B cell (primary cell): ENCODE measurements around the gene UHRF2. TPM values are rescaled to one million over a fixed set of nuclear protein-coding genes. Genes with fewer than 3 reads are reported as not detected.
"Not testable (repeated sequence)": the region's sequence is repeated elsewhere in the genome, so short reads cannot be mapped to it uniquely, and the experiment has no call there.

Source experiments
- ATAC-seq: fragments of 200-7000 bp; cut with Tn5 transposase; one replicate; pipeline ENCODE4 v1.10.0; 2021; ENCODE audit warnings: low read depth, mild to moderate bottlenecking, moderate number of reproducible peaks, moderate library complexity
- CTCF ChIA-PET: fragments of 350-600 bp; sonication (Branson Sonifier 250); formaldehyde crosslinking; loops from one replicate; lab custom pipeline; 2021; ENCODE audit warnings: antibody characterized with exemption, inconsistent platforms; lab: Charles Lee
- POLR2A ChIA-PET: fragments of 350-600 bp; sonication (Branson Sonifier 250); formaldehyde crosslinking; loops from one replicate; lab custom pipeline; 2021; ENCODE audit warnings: antibody characterized with exemption; lab: Charles Lee
- DNase-seq: peaks from one replicate; pipeline ENCODE4 v3.0.0; 2013
- H2AFZ ChIP-seq: 2 replicates; pipeline ENCODE4 v1.6.1; 2012; ENCODE audit warnings: mild to moderate bottlenecking, low read depth, low read length; ENCODE audit not compliant: insufficient read depth, poor library complexity, severe bottlenecking
- H3K27ac ChIP-seq, 2 donors: 1 replicate in 1 of 2; 2 replicates in 1 of 2; pipeline ENCODE4 v1.5.1; 2012 to 2013; ENCODE audit warnings: low read length in 2 of 2, mild to moderate bottlenecking in 2 of 2, moderate library complexity in 1 of 2
- H3K27me3 ChIP-seq, 4 experiments: fragments of 200-600 bp in 1 of 4; sonication (generic) in 1 of 4; replicated peaks in 1 of 4; 1 replicate in 2 of 4; 2 replicates in 2 of 4; pipeline versions ENCODE4 v1.6.1 to v1.7.0; 2013 to 2016; ENCODE audit warnings: low read length in 3 of 4, mild to moderate bottlenecking in 2 of 4, mixed read lengths in 1 of 4, moderate library complexity in 1 of 4; ENCODE audit not compliant: insufficient read depth in 4 of 4, control insufficient read depth in 3 of 4; ENCODE audit errors: control extremely low read depth in 1 of 4
- H3K36me3 ChIP-seq, 2 experiments: replicated peaks in 1 of 2; 1 replicate in 1 of 2; 2 replicates in 1 of 2; pipeline versions ENCODE4 v1.6.1 to v1.7.1; 2013; ENCODE audit warnings: low read length in 1 of 2; ENCODE audit not compliant: insufficient read depth in 2 of 2, control insufficient read depth in 1 of 2; ENCODE audit errors: control extremely low read depth in 1 of 2, extremely low read depth in 1 of 2
- H3K4me1 ChIP-seq, 2 donors: fragments of 200-600 bp in 1 of 2; sonication (generic) in 1 of 2; 1 replicate in 1 of 2; 2 replicates in 1 of 2; pipeline versions ENCODE4 v1.5.1 to v1.6.1; 2013 to 2017; ENCODE audit warnings: low read length in 2 of 2; ENCODE audit not compliant: control insufficient read depth in 2 of 2, insufficient read depth in 2 of 2
- H3K4me2 ChIP-seq: replicated peaks from 2 replicates; pipeline ENCODE3; 2012; ENCODE audit warnings: mild to moderate bottlenecking, low read depth, low read length; ENCODE audit not compliant: poor library complexity, severe bottlenecking
- H3K4me3 ChIP-seq, 5 experiments: fragments of 200-600 bp in 1 of 5; sonication (generic) in 1 of 5; 1 replicate in 3 of 5; 2 replicates in 2 of 5; pipeline versions ENCODE4 v1.5.1 to v1.7.0; 2011 to 2016; ENCODE audit warnings: low read length in 4 of 5, mild to moderate bottlenecking in 4 of 5, low read depth in 2 of 5, control low read depth in 1 of 5, moderate library complexity in 1 of 5; ENCODE audit not compliant: insufficient read depth in 1 of 5; ENCODE audit errors: control extremely low read depth in 1 of 5, extremely low read depth in 1 of 5
- H3K79me2 ChIP-seq: fragments of 200-600 bp; sonication (generic); one replicate; pipeline ENCODE4 v1.6.0; 2016; ENCODE audit warnings: low read length; ENCODE audit not compliant: control insufficient read depth, insufficient read depth
- H3K9ac ChIP-seq: fragments of 200-600 bp; sonication (generic); 2 replicates; pipeline ENCODE4 v1.6.1; 2017; ENCODE audit warnings: mild to moderate bottlenecking, low read length, moderate library complexity
- H3K9me3 ChIP-seq, 3 donors: one replicate each; pipeline versions ENCODE4 v1.6.1 to v1.7.1; 2013; ENCODE audit warnings: low read length in 2 of 3; ENCODE audit not compliant: control insufficient read depth in 2 of 3, insufficient read depth in 1 of 3; ENCODE audit errors: control extremely low read depth in 1 of 3
- H4K20me1 ChIP-seq: 2 replicates; pipeline ENCODE4 v1.6.0; 2012; ENCODE audit warnings: mild to moderate bottlenecking, low read length; ENCODE audit not compliant: insufficient read depth, control insufficient read depth, poor library complexity, severe bottlenecking
- H3K27ac Mint-ChIP-seq: one replicate; pipeline ENCODE4 v1.8.0; 2021; ENCODE audit warnings: mixed read lengths
- H3K27me3 Mint-ChIP-seq: one replicate; pipeline ENCODE4 v1.8.0; 2021; ENCODE audit warnings: mixed read lengths
- H3K4me1 Mint-ChIP-seq: one replicate; pipeline ENCODE4 v1.8.0; 2021; ENCODE audit warnings: mixed read lengths
- H3K4me3 Mint-ChIP-seq: one replicate; pipeline ENCODE4 v1.8.0; 2021; ENCODE audit warnings: mixed read lengths
- H3K9me3 Mint-ChIP-seq: one replicate; pipeline ENCODE4 v1.8.0; 2022; ENCODE audit warnings: mixed read lengths; ENCODE audit not compliant: insufficient read depth
- CTCF ChIP-seq: fragments of 200-600 bp; IDR thresholded peaks from one replicate; pipeline ENCODE4 v1.8.0; 2022; ENCODE audit warnings: antibody characterized with exemption, mild to moderate bottlenecking
- EZH2 ChIP-seq: IDR thresholded peaks from 2 replicates; pipeline ENCODE4 v1.6.1; 2012; ENCODE audit warnings: borderline replicate concordance, low read depth, mild to moderate bottlenecking, moderate library complexity, low read length; ENCODE audit not compliant: insufficient read depth, poor library complexity, severe bottlenecking
- WGBS: methylation state at CpG from one replicate; pipeline ENCODE4 v1.1.5; 2013; ENCODE audit warnings: missing lambda C conversion rate; ENCODE audit not compliant: insufficient coverage; 5-methylcytosine and 5-hydroxymethylcytosine counted together
- intact Hi-C: fragments of 100-400 bp; cut with micrococcal nuclease; formaldehyde crosslinking; loops from one replicate; pipeline ENCODE4 v1.10.0; 2022
- polyA plus RNA-seq: library from polyadenylated mRNA; depleted of rRNA; stranded (reverse); fragments of >200 nt; gene quantifications from 2 replicates; pipeline ENCODE4 v1.2.3, GENCODE V29; 2012
- total RNA-seq, 2 donors: library from RNA; stranded (reverse); fragments of 120-200 nt in 1 of 2; gene quantifications; 1 replicate in 1 of 2; 2 replicates in 1 of 2; pipeline versions ENCODE4 v1.2.3 to v1.2.4, GENCODE V29; 2013 to 2022

Gene UHRF2
- total and polyA plus RNA-seq, 2 donors (not counting 1 experiment from before 2014, with no cell fraction given): 85.6 to 153 TPM

GRCh38 chr9:6458704-6459103, 45.7 kb downstream of the UHRF2 start:
- intact Hi-C loops, H3K9me3 ChIP-seq, CTCF ChIA-PET, H3K27ac Mint-ChIP-seq, ATAC-seq, POLR2A ChIA-PET, H3K4me1 ChIP-seq, H3K4me3 ChIP-seq, H3K27me3 ChIP-seq, H3K27me3 Mint-ChIP-seq, H3K27ac ChIP-seq, H3K4me3 Mint-ChIP-seq, H3K9ac ChIP-seq, H3K9me3 Mint-ChIP-seq, H3K4me2 ChIP-seq, H2AFZ ChIP-seq, DNase-seq: not testable (repeated sequence)
- Histone ChIP-seq H3K36me3 (peaks cover 3 to 23% of the 10 kb centered on the region in 2 experiments), H4K20me1 (peaks cover 74% of the 10 kb centered on the region), H3K79me2 (peaks cover 79% of the 10 kb centered on the region)
- no CpG with 5 or more reads among the region's 4 CpGs for WGBS
- H3K4me1 Mint-ChIP-seq: peaks cover 28% of the 10 kb centered on the region

GRCh38 chr9:6459718-6460117, 46.7 kb downstream of the UHRF2 start:
- no peak overlapping the region for H2AFZ ChIP-seq
- Mint-ChIP-seq H3K27ac (no peak overlapping the region), H3K9me3 (peaks cover 7% of the 10 kb centered on the region), H3K4me3 (no peak overlapping the region), H3K27me3 (no peaks in the 10 kb centered on the region), H3K4me1 (peaks cover 22% of the 10 kb centered on the region)
- H3K9me3 ChIP-seq: peaks cover 0 to 7% (median 2%) of the 10 kb centered on the region in 3 donors
- no peaks in the 10 kb centered on the region for H3K27me3 ChIP-seq
- ChIA-PET POLR2A (no interaction called here), CTCF (interaction anchor here (1.0 kb wide), 1 partner anchor 10 kb away, joined by 3 read pairs; no protein-coding TSS in a partner anchor)
- TF ChIP-seq EZH2 (no peak), CTCF (no peak)
- H3K27ac ChIP-seq: no peak overlapping the region
- H3K4me1 ChIP-seq: no peaks in the 10 kb centered on the region
- no peak overlapping the region for H3K9ac ChIP-seq
- DNase-seq (no peak), ATAC-seq (no peak)
- peaks cover 78% of the 10 kb centered on the region for H3K79me2 ChIP-seq
- intact Hi-C loops: no loop called here
- H3K4me2 ChIP-seq: no peak overlapping the region
- peaks cover 2 to 24% of the 10 kb centered on the region in 2 experiments for H3K36me3 ChIP-seq
- H4K20me1 ChIP-seq: peaks cover 72% of the 10 kb centered on the region
- no peak overlapping the region for H3K4me3 ChIP-seq
- WGBS: 40% methylated on average over 1 of the region's 5 CpGs
